Measurements from ENCODE around the gene MUC13.
"Not testable (repeated sequence)": the region's sequence is repeated elsewhere in the genome, so short reads cannot be mapped to it uniquely, and the experiment has no call there.

Gene MUC13, protein sequence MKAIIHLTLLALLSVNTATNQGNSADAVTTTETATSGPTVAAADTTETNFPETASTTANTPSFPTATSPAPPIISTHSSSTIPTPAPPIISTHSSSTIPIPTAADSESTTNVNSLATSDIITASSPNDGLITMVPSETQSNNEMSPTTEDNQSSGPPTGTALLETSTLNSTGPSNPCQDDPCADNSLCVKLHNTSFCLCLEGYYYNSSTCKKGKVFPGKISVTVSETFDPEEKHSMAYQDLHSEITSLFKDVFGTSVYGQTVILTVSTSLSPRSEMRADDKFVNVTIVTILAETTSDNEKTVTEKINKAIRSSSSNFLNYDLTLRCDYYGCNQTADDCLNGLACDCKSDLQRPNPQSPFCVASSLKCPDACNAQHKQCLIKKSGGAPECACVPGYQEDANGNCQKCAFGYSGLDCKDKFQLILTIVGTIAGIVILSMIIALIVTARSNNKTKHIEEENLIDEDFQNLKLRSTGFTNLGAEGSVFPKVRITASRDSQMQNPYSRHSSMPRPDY

GRCh38 chr3:124934577-124934976 lies at the start of gene MUC13:
MUC13 (minus strand) TSS chr3:124934751; CDS start chr3:124934712, 39 bp downstream.
- DNase-seq = no peak

DNA sequence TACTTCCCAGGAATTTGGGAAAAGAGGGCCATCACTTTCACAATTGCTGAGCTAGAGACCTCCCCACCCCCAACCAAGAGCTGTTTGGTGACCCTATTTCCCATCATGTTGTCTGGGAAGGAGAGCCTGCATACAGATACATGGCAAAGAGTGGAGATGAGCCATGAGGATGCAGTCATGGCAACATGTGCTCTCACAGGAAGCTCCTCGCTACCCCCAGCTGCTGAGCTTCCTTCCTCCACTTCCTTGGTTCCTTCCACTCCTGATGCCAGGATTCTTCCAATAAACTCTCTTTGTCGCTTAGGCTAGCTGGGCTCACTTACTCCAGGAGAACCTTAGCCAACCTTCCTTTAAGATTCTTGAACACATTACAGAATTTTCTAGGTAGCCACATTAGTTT lies 48.3 kb upstream of the MUC13 start:
- no peak for DNase-seq

DNA sequence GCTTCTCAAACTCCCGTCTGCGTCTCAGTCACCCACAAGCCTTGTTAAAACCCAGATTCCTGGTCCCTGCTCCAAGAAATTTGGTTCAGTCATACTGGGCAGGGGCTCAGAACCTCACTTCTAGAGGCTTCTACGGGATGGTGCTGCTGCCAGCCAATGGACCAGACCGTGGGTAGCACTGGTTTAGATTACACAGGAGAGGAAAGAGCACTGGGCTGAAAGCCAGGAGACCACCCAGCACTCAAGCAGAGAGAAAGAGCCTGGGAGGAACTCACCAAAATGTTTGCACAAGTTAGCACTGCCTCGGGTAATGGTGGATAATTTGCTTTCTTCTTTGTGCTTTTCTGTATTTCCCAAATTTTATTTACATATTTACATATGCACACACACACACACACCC lies 46.9 kb upstream of the MUC13 start:
- no peak for DNase-seq

GRCh38 chr3:124978627-124979026 lies 44.1 kb upstream of the MUC13 start:
- DNase-seq = no peak

- no peak for DNase-seq
These were observed 41.8 kb upstream of the MUC13 start for GRCh38 chr3:124976383-124976782.

- no peak for DNase-seq
These were observed 40.1 kb upstream of the MUC13 start for GRCh38 chr3:124974691-124975090.

DNA sequence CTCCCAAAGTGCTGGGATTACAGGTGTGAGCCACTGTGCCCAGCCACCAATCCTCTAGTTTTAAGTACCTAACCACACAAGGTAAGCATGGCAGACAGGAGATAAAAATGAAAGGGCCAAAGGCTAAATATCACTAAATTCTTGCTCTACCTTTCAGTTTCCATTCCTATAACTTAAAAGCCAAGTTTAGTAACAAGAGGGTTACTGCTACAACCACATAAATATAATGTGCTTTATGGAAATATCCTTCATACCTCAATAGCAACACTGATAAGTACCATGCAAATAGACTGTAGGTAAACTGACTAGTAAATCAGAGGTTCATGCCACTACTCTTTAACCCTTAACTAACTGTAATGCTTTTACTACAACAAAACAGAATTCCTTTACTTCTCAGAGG lies 38.7 kb upstream of the MUC13 start:
- DNase-seq = no peak

DNA sequence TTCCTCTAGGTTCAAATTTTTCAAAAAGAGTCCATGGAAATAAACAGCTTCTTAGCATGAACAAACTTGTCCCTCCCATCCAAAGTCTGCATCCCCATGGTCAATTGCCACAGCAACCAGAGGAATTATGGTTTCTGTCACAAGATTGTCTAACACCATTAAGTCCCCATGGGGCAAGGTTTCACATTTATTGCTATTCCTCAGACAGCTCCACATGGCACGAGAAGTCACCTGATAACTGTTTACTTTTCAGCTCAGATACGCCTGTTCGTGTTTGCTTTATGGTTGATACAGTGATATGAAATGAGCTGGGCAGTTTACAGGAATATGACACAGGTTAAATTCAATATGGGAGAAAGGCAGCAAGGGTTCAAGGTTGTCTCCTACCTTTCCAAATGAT lies 37.9 kb upstream of the MUC13 start:
- no peak for DNase-seq

DNA sequence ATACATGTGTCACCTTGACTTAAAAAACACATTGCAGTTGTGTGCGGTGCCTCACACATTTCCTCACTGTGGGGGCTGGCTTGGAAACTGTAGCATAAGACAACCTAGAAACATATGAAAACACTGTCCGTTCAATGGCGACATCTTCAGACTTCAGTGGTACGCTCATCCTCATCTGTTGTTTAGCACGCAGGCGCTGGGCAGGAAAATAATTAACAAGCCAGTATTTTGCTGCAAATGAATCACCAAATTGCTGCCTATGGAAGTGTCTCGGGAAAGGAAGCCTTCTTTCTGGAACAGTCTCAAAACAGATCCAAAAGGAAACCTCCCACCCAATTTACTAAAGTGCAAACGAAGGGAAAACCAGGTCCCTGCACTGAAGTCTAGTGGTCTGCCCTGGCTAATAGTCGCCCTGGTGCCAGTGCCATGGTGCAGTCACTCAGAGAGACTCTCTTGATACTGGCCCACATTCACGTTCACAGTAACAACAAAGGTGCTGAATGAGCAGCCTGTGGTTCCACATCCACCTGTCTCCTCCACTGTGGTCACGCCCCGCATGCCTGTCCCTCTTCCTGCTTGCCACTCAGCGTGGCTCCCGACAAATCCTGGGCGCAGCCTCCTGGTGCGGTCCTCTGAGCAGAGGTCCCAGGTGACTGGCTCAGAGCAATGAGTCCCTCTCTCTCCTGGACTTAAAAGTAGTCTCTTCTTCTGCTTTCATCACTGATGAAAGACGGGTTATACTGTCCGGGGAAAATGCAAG lies 35.6 kb upstream of the MUC13 start:
- DNase-seq = no peak

DNA sequence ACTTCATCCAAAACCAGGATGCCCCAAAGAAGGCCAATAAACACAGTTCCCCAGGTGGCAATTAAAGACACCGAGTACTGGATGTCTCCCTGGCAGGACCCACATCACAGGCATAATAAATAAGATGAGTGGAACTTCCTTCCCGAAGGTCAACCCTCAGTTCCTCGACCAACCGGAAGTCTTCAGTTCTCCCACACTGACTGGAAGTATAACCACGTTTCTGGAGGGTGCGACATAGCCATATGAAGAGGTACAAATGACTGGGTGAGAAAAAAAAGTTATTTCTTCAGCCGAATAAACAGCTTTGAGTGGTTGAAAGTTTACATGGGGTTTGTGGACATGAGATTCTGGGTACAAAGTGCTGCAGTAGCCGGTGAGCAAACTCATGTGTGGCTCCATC lies 34.6 kb upstream of the MUC13 start:
- DNase-seq = no peak

- DNase-seq = no peak
These were observed 33.4 kb upstream of the MUC13 start for GRCh38 chr3:124967964-124968363.

- DNase-seq = no peak
These were observed 32.2 kb upstream of the MUC13 start for GRCh38 chr3:124966521-124967445.

DNA sequence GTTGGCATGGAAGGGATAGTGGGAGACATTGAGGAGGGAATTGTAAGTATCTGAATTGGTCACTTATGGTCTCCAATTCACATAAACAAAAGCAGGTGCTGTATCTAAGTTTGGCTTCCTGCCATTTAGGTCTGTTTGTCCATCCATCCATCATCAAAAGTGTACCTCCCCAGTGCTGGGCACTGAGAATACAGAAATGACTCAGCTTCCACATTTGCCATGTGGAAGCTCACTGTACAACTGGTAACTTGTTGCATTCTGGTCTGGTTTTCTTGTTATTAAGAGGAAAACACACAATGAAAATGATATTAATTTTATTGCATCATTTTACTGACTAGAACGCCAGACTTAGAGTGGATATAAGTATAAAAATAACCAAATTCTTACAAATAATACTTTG lies 30.9 kb upstream of the MUC13 start:
- no peak for DNase-seq

GRCh38 chr3:124964387-124964786 lies 29.8 kb upstream of the MUC13 start:
- DNase-seq = no peak

DNA sequence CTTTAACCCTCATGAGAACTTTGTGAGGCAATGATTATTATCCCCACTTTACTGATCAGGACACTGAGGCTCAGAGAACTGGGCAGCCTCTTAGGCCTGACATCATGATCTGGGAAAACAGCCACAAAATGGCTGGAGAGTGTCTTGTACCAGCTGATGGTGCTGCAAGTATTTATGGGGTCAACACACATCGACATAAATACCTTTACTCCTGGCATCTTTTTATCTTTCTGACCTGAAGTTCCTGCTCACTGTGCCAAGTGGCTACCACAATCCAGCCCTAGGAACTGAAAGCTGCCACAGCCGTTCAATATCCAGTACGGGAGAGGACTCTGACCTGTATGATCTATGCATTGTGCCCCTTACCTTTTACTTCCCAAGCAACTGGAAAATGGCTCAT lies 29.2 kb upstream of the MUC13 start:
- DNase-seq = no peak

GRCh38 chr3:124962403-124962940 lies 27.9 kb upstream of the MUC13 start:
- no peak for DNase-seq

DNA sequence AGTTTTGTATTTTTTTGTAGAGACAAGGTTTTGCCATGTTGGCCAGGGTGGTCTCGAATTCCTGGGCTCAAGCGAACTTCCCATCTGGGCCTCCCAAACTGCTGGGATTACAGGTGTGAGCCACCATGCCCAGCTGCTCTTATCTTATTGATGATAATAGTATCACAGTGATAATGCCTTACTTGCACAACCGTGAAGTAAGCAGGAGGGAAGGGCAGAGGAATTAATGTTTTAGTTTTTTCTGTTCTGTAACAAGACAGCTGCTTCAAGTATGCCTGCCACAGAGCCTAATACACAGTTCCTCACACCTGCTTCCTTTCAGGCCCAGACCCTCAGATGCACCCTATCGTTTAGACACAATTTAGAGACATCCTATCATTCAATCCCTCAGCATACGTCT lies 26.1 kb upstream of the MUC13 start:
- no peak for DNase-seq

DNA sequence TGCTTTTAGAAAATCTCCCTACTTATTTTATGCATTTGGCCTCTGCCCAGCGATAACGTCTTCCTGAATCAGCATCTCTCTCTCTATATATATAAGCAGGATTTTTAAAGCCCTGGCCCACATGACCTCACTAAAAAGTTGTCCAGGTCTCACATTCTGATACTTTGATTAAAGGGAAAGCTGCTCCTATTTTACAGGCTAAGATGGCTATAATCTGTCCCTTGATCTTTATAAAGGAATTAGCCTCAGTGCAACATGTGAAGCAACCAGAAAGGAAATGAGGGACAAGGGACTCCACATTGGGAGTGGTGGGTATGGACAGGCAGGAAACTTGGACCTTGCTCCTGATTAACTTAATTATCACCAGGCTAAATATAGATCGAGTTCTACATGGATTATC lies 25.6 kb upstream of the MUC13 start:
- DNase-seq = no peak

DNA sequence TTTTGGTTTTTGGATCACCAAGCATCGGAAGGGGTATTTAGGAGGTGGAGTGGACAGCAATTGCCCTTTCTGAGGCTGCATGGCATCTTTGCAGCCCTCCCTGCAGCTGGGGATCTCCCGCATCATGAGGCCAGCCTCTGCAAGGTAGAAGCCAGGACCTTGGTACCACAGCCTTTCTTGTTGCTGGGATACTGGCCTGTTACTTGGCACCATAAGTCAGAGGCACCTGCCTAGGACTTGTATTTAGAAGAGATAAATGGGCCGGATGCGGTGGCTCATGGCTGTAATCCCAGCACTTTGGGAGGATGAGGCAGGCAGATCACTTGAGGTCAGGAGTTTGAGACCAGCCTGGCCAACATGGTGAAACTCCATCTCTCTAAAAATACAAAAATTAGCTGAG lies 23.4 kb upstream of the MUC13 start:
- DNase-seq = not testable (repeated sequence)

DNA sequence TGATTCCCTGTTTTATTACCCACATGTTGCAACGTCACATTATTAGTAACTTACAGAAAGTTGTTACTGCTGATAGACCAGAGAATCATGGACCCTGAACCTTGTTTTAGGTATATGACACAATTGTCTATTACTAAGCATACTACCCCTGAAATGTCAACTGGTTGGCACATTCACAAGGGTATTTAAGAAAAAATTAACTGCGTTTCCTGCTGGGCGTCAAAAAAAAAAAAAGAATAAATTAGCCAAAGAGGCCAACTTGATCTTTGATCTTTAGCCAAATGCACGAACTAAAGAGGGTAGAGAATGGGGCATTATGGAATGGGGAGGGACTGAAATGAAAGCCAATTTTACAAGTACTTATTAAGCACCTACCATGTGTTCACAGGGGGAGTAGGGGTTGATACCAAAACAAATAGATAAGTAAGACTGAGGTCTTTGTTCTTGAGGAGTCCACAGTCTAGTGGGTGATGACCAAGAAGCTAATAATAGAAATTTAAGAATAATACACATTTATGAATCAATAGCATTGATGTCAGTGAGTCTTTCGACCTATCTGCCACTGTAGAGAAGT lies 17.8 kb upstream of the MUC13 start:
- DNase-seq = no peak

- no peak for DNase-seq
These were observed 17.1 kb upstream of the MUC13 start for GRCh38 chr3:124951511-124952281.

DNA sequence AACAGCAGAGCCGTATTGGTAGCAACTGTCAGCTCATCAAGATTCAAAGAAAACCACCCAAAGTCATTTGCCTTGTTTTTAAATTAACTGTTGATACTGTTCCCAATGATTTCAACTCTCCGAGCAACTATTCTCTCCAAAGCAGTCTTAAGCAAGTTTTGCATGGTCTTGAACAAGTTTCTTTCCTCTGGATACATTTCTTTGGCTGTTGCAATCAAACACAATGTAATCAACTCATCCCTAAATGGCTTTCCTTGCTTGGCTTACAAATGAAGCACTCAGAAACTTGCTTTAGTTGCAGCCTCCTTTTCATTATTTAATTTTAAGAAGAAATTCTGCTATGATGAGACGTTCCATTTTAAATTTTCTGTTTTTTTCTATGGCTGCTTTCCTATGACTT lies 15.5 kb upstream of the MUC13 start:
- no peak for DNase-seq
